NCI-H2227 treated with DMSO at 0.1 percent for 48 hours (cell line): Measurements from ENCODE around the gene EFCAB7.

Experiments
- DNase-seq: peaks from one replicate; lab custom pipeline; 2025; lab: John Stamatoyannopoulos, UW

Gene EFCAB7

DNA sequence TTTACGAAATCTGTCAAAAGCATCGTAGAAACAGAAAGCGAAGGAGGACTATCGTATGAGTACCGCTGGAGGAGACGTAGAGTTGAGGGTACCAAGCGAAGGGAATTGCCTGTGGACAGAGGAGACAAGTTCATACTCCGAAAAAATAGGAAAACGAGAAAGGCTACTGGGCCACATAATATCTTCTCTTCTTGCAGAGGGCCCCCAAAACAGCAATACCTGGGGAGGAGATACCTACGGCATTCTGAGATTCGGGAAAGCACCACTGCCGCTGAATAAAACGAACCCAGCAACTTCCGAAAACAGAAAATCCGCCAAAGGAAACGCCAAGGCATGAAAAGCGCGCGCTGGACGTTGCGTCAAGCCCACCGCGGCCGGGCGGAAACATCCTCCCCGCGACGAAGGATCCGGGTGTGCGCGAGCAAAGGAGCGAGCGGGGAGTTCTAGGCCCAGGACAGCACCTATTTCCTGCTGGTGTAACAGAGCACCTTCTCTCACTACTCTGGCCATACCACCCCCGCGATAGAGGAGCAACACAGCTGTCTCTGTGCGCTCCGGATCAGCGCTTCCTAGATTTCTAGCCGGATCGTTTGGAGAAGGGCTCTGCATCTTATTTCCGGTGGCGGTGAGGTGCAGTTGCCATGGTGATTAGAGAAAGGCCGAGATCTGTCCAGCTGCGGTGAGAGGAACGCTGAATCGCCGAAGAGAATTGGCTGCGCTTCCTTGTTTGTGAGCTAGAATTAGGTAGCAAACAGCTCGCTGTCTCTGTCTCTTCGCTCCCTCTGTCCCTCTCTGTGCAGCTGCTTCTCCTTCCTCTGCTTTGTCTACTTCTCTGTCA lies at the start of gene EFCAB7, which contains the start of gene ITGB3BP:
Gene EFCAB7, plus strand, starts transcription at position 635 of the 838 bp plus-strand sequence. CDS start 2,048 bp downstream, outside the sequence.
Gene ITGB3BP, minus strand, starts transcription at position 335 of the 838 bp plus-strand sequence. Its CDS starts 92 bp downstream, at position 243.
- peak; percentile 99 for DNase-seq

GRCh38 chr1:63475761-63476160 lies 47.6 kb upstream of the EFCAB7 start:
- DNase-seq = no peak

DNA sequence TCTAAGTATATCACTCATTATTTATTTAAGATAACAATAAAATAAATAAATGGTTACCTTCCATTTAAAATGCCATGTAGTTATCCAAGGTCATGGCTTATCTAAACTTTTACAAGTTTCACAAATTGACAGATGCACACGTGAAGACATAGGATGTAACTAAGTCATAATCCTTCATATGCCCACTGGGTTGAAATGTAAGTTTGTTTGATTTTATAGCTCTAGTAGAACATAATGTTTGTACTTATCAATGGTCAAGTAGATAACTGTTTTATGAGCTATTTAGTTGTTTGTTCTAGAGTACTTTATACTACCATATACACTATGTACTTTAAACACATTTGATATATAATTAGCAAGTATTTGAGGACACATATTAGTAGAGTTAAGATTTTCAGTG lies 43.3 kb upstream of the EFCAB7 start:
- no peak for DNase-seq

GRCh38 chr1:63486629-63487028 lies 36.7 kb upstream of the EFCAB7 start:
- no peak for DNase-seq

GRCh38 chr1:63487336-63488065 lies 35.8 kb upstream of the EFCAB7 start:
- no peak for DNase-seq

DNA sequence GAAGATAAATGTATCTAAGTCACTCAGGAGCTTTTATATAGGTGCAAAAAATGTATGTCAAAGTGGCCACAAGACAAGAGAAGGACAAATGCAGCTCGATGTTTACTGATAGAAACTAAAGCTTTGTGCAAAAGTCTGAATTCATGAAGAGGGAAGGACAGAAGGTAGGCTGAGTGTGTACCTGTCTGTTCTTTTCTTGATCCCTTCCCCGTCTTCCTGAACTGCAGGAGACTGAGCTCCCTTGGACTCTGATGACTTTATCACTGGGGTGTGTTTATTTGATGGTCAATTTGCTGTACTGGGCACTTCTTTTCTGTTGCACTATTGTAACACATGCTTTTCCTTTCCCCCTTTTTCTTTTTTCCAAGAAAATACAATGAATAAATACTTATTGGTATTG lies 25.7 kb upstream of the EFCAB7 start:
- no peak for DNase-seq

DNA sequence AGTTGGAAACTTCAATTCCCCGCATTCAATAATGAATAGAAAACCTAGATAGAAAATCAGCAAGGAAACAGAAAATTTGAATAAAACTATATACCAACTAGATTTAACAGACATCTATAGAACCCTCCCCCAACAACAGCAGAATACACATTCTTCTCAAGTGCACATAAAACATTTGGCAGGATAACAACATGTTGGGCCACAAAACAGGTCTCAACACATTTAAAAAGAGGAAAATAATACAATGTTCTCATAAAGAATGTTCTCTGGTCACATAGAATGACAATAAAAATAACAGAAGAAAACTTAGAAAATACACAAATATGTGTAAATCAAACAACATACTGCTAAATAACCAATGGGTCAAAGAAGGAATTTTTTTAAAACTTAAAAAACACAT lies 25.2 kb upstream of the EFCAB7 start:
- no peak for DNase-seq

GRCh38 chr1:63501256-63501655 lies 22.1 kb upstream of the EFCAB7 start:
- no peak for DNase-seq

DNA sequence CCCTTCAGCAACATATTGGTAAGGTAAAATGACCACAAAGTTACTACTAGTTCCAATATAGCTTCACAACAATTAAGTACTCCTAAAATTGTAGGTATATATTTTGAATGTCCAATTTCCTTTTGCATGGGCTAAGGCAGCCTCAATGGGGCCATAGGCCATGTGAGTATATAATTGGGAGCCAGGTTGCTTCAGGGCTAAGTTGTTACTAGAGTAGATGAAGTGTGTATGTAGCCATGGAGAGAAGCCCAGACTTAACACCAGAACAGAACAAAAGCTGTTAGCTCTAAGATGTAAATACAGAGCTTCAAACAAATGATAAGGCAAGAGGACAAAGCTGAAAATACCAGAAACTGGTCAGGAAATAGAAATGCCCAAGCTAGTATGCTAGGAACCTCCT lies 16.5 kb upstream of the EFCAB7 start:
- no peak for DNase-seq

DNA sequence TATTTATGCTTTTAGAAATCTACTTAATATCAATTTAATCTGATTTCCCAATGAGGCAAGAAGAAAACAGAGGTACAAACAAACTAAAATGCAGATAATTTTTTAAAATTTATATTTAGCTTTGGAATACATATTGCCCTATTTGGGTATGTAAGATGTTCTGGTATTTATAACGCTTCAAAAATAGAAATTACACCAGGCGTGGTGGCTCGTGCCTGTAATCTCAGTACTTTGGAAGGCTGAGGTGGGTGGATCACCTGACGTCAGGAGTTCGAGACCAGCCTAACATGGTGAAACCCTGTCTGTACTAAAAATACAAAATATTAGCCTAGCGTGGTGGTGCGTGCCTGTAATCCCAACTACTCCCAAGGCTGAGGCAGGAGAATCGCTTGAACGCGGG lies 13.6 kb upstream of the EFCAB7 start:
- no peak for DNase-seq

GRCh38 chr1:63512584-63512983 lies 10.7 kb upstream of the EFCAB7 start:
- DNase-seq = no peak

DNA sequence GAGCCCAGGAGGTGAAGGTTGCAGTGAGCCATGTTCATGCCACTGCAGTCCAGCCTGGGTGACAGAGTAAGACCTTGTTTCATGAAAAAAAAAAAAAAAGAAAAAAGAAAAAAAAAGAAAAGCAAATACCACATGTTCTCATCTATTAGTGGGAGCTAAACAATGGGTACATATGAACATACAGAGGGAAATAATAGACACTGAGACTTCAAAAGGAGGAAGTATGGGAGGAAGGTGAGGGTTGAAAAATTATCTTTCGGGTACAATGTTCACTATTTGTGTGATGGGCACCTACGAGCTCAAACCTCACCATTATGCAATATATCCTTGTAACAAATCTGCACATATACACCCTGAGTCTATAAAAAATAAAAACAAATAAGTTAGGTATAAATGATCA lies 6.7 kb upstream of the EFCAB7 start:
- DNase-seq = no peak

GRCh38 chr1:63523738-63524137 lies 413 bp downstream of the EFCAB7 start:
- DNase-seq = no peak

- peak; percentile 3 for DNase-seq
These were observed 876 bp downstream of the EFCAB7 start for GRCh38 chr1:63524201-63524600.

DNA sequence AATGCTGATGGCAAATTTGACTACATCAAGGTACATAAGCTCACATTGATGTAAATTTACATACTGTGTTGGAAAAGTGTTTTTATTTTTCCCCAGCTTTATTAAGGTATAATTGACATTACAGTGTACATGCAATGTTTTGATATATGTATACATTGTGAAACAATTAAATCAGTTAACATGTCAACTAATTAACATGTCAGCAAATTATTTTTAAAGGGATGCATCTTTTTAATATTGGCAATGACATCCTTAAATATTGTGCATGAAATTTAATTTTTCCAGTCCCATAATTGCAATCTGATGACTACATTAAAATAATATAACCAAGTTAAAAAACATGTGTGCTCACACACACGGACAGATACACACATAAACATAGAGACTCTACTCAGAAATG lies 9.4 kb downstream of the EFCAB7 start:
- DNase-seq = no peak

GRCh38 chr1:63533931-63534330 lies 10.6 kb downstream of the EFCAB7 start:
- no peak for DNase-seq

GRCh38 chr1:63534406-63534805 lies 11.1 kb downstream of the EFCAB7 start:
- DNase-seq = no peak

GRCh38 chr1:63537006-63537405 lies 13.7 kb downstream of the EFCAB7 start:
- no peak for DNase-seq

GRCh38 chr1:63537940-63538339 lies 14.6 kb downstream of the EFCAB7 start:
- DNase-seq = no peak

GRCh38 chr1:63545780-63546179 lies 22.5 kb downstream of the EFCAB7 start:
- no peak for DNase-seq

DNA sequence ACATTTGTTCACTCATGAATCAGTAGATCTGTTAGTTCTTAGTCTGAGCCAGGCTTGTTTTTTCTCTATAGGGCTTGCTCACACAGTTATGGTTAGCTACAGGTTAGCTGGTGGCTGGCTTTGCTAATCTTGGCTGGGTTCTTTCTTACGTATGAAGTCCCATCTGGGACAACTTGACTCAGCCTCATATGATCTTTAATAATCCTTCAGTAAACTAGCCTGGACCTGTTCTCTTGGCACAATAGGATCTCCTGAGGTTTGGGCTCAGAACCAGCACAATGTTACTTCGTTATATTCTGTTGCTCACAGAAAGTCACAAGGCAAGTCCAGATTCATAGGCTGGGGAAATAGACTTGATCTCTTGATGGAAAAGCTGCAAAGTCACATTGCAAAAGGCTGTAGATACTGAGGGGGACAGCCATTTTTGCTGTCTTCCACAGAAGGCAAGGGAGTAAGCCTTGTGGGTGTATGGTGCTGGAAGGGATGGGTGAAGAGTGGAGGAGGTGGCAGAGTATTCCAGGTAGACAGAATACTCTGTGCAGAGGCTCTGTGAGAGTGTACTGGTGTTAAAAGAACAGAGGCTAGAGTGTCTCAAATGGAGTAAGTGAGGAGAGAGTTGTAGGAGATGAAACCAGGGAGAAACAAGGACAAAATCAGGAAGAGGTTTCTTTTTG lies 24.4 kb downstream of the EFCAB7 start:
- DNase-seq = no peak

- DNase-seq = no peak
These were observed 25.0 kb downstream of the EFCAB7 start for GRCh38 chr1:63548303-63548702.

GRCh38 chr1:63548877-63549276 lies 25.6 kb downstream of the EFCAB7 start:
- no peak for DNase-seq
